PC-9 (cell line): Measurements from ENCODE around the gene PSMC5.

Experiments
- EZH2 ChIP-seq: fragments of 200-600 bp; sonication (generic); IDR thresholded peaks from 2 replicates; pipeline ENCODE4 v1.8.0; 2017; ENCODE audit warnings: antibody characterized with exemption, low read depth
- TF ChIP-seq, protein P1 (sequence below): fragments of 200-600 bp; sonication (generic); conservative IDR thresholded peaks from 2 replicates; pipeline ENCODE4 v1.6.1; 2017; ENCODE audit warnings: mixed run types, antibody characterized with exemption, mild to moderate bottlenecking, moderate library complexity

DNA sequence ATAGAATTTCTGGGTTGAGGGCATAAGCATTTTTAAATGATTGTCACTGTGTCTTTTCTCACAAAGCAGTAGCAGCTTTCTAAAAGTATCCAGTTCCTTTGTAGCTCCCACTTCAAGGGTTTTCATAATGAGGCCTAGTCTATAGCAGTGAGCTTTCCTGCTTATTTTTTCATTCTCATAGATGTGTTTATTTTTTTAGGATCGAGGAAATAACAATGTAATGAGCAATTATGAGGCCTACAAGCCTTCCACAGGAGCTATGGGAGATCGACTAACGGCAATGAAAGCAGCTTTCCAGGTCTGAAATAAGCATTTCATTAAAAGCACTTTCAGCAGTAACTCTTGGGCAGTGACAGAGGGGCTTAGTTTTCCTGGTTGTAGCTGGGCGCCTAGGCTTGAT, 10.6 kb upstream of the PSMC5 start:
- TF ChIP-seq, protein P1, sequence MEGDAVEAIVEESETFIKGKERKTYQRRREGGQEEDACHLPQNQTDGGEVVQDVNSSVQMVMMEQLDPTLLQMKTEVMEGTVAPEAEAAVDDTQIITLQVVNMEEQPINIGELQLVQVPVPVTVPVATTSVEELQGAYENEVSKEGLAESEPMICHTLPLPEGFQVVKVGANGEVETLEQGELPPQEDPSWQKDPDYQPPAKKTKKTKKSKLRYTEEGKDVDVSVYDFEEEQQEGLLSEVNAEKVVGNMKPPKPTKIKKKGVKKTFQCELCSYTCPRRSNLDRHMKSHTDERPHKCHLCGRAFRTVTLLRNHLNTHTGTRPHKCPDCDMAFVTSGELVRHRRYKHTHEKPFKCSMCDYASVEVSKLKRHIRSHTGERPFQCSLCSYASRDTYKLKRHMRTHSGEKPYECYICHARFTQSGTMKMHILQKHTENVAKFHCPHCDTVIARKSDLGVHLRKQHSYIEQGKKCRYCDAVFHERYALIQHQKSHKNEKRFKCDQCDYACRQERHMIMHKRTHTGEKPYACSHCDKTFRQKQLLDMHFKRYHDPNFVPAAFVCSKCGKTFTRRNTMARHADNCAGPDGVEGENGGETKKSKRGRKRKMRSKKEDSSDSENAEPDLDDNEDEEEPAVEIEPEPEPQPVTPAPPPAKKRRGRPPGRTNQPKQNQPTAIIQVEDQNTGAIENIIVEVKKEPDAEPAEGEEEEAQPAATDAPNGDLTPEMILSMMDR: no peak
- no peak for TF ChIP-seq EZH2
